Ramos (cell line): Measurements from ENCODE around the gene GPR143.

Experiments used
- in situ Hi-C: fragments of 300-500 bp; cut with MboI; formaldehyde crosslinking; loops from one replicate; pipeline ENCODE4 v1.14.3; 2022; ENCODE audit warnings: low sequenced_read_pairs; ENCODE audit not compliant: unreplicated experiment

Gene GPR143

GRCh38 chrX:9677098-9677739 lies 88.4 kb downstream of the GPR143 start:
- in situ Hi-C loops: no loop called here

DNA sequence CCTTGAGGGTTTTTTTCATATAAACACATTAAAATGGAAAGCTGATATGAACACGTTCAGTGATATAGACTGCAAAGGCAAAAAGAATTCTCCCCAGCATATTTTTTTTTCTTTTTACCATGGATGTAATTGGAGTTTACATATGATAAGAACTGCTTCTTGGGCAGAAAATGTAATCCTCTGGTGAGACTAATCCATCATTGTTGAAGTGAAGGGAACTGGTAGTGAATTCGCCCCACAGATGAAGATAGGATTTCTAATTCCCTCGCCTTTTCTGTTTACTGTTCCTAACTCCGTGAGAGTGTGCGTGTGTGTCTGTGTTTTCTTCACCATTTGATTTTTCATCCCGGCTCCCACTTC lies 88.9 kb downstream of the GPR143 start:
- in situ Hi-C loops: no loop called here

DNA sequence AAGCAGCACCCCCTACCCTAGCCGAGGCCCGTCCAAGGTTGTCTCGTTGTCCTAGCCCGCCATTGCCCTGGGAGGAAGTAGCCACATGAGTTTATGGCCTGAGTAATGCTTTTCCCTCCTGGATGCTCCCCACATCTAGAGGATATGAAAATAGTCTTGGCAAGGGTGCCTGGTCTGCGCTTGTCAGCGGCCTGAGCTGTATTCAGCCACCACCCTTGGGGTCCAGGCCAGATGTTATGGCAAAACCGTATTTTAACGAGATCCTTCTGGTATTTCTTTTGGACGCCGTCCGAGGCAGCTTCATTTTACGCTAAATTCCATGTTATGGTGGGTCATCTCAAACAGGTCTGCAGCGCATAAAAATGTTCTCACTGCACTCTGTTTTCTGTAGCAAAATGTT lies 89.3 kb downstream of the GPR143 start:
- in situ Hi-C loops: no loop called here
